Measurements from ENCODE around the gene FIG4.

DNA sequence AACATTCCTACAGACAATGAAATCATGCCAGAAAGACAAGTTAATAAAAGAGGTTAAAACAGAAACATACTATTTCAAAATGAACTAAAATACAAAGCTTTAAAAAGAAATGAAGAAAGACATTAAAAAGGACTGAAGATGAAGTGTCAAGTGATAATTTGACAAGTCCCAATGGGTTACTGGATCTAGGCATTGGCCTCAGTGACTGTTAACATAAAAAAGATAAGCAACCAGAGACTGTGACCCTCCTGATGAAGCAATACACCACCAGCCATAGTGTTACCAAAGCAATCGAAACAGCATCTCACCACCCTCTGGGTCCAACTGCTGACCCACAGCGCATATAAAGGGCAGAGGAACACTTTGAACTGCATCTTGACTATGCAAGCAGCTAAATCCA is 130.3 kb downstream of the FIG4 start:
- TF ChIP-seq, protein P1, sequence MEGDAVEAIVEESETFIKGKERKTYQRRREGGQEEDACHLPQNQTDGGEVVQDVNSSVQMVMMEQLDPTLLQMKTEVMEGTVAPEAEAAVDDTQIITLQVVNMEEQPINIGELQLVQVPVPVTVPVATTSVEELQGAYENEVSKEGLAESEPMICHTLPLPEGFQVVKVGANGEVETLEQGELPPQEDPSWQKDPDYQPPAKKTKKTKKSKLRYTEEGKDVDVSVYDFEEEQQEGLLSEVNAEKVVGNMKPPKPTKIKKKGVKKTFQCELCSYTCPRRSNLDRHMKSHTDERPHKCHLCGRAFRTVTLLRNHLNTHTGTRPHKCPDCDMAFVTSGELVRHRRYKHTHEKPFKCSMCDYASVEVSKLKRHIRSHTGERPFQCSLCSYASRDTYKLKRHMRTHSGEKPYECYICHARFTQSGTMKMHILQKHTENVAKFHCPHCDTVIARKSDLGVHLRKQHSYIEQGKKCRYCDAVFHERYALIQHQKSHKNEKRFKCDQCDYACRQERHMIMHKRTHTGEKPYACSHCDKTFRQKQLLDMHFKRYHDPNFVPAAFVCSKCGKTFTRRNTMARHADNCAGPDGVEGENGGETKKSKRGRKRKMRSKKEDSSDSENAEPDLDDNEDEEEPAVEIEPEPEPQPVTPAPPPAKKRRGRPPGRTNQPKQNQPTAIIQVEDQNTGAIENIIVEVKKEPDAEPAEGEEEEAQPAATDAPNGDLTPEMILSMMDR (IDR thresholded peaks at IDR 0.05) = no peak
- TF ChIP-seq POLR2A (IDR thresholded peaks at IDR 0.05) = no peak
